B cell (primary cell): ENCODE data around the gene VPS26C. TPM values are rescaled to one million over a fixed set of nuclear protein-coding genes. Genes with fewer than 3 reads are reported as not detected.

Experiments used
- ATAC-seq: fragments of 200-7000 bp; cut with Tn5 transposase; one replicate; pipeline ENCODE4 v1.10.0; 2021; ENCODE audit warnings: low read depth, mild to moderate bottlenecking, moderate number of reproducible peaks, moderate library complexity
- CTCF ChIA-PET: fragments of 350-600 bp; sonication (Branson Sonifier 250); formaldehyde crosslinking; loops from one replicate; lab custom pipeline; 2021; ENCODE audit warnings: antibody characterized with exemption, inconsistent platforms; lab: Charles Lee
- POLR2A ChIA-PET: fragments of 350-600 bp; sonication (Branson Sonifier 250); formaldehyde crosslinking; loops from one replicate; lab custom pipeline; 2021; ENCODE audit warnings: antibody characterized with exemption; lab: Charles Lee
- DNase-seq: peaks from one replicate; pipeline ENCODE4 v3.0.0; 2013
- H2AFZ ChIP-seq: 2 replicates; pipeline ENCODE4 v1.6.1; 2012; ENCODE audit warnings: mild to moderate bottlenecking, low read depth, low read length; ENCODE audit not compliant: insufficient read depth, poor library complexity, severe bottlenecking
- H3K27ac ChIP-seq, 2 donors: 1 replicate in 1 of 2; 2 replicates in 1 of 2; pipeline ENCODE4 v1.5.1; 2012 to 2013; ENCODE audit warnings: low read length in 2 of 2, mild to moderate bottlenecking in 2 of 2, moderate library complexity in 1 of 2
- H3K27me3 ChIP-seq, 4 experiments: fragments of 200-600 bp in 1 of 4; sonication (generic) in 1 of 4; replicated peaks in 1 of 4; 1 replicate in 2 of 4; 2 replicates in 2 of 4; pipeline versions ENCODE4 v1.6.1 to v1.7.0; 2013 to 2016; ENCODE audit warnings: low read length in 3 of 4, mild to moderate bottlenecking in 2 of 4, mixed read lengths in 1 of 4, moderate library complexity in 1 of 4; ENCODE audit not compliant: insufficient read depth in 4 of 4, control insufficient read depth in 3 of 4; ENCODE audit errors: control extremely low read depth in 1 of 4
- H3K36me3 ChIP-seq, 2 experiments: replicated peaks in 1 of 2; 1 replicate in 1 of 2; 2 replicates in 1 of 2; pipeline versions ENCODE4 v1.6.1 to v1.7.1; 2013; ENCODE audit warnings: low read length in 1 of 2; ENCODE audit not compliant: insufficient read depth in 2 of 2, control insufficient read depth in 1 of 2; ENCODE audit errors: control extremely low read depth in 1 of 2, extremely low read depth in 1 of 2
- H3K4me1 ChIP-seq, 2 donors: fragments of 200-600 bp in 1 of 2; sonication (generic) in 1 of 2; 1 replicate in 1 of 2; 2 replicates in 1 of 2; pipeline versions ENCODE4 v1.5.1 to v1.6.1; 2013 to 2017; ENCODE audit warnings: low read length in 2 of 2; ENCODE audit not compliant: control insufficient read depth in 2 of 2, insufficient read depth in 2 of 2
- H3K4me2 ChIP-seq: replicated peaks from 2 replicates; pipeline ENCODE3; 2012; ENCODE audit warnings: mild to moderate bottlenecking, low read depth, low read length; ENCODE audit not compliant: poor library complexity, severe bottlenecking
- H3K4me3 ChIP-seq, 5 experiments: fragments of 200-600 bp in 1 of 5; sonication (generic) in 1 of 5; 1 replicate in 3 of 5; 2 replicates in 2 of 5; pipeline versions ENCODE4 v1.5.1 to v1.7.0; 2011 to 2016; ENCODE audit warnings: low read length in 4 of 5, mild to moderate bottlenecking in 4 of 5, low read depth in 2 of 5, control low read depth in 1 of 5, moderate library complexity in 1 of 5; ENCODE audit not compliant: insufficient read depth in 1 of 5; ENCODE audit errors: control extremely low read depth in 1 of 5, extremely low read depth in 1 of 5
- H3K79me2 ChIP-seq: fragments of 200-600 bp; sonication (generic); one replicate; pipeline ENCODE4 v1.6.0; 2016; ENCODE audit warnings: low read length; ENCODE audit not compliant: control insufficient read depth, insufficient read depth
- H3K9ac ChIP-seq: fragments of 200-600 bp; sonication (generic); 2 replicates; pipeline ENCODE4 v1.6.1; 2017; ENCODE audit warnings: mild to moderate bottlenecking, low read length, moderate library complexity
- H3K9me3 ChIP-seq, 3 donors: one replicate each; pipeline versions ENCODE4 v1.6.1 to v1.7.1; 2013; ENCODE audit warnings: low read length in 2 of 3; ENCODE audit not compliant: control insufficient read depth in 2 of 3, insufficient read depth in 1 of 3; ENCODE audit errors: control extremely low read depth in 1 of 3
- H4K20me1 ChIP-seq: 2 replicates; pipeline ENCODE4 v1.6.0; 2012; ENCODE audit warnings: mild to moderate bottlenecking, low read length; ENCODE audit not compliant: insufficient read depth, control insufficient read depth, poor library complexity, severe bottlenecking
- H3K27ac Mint-ChIP-seq: one replicate; pipeline ENCODE4 v1.8.0; 2021; ENCODE audit warnings: mixed read lengths
- H3K27me3 Mint-ChIP-seq: one replicate; pipeline ENCODE4 v1.8.0; 2021; ENCODE audit warnings: mixed read lengths
- H3K4me1 Mint-ChIP-seq: one replicate; pipeline ENCODE4 v1.8.0; 2021; ENCODE audit warnings: mixed read lengths
- H3K4me3 Mint-ChIP-seq: one replicate; pipeline ENCODE4 v1.8.0; 2021; ENCODE audit warnings: mixed read lengths
- H3K9me3 Mint-ChIP-seq: one replicate; pipeline ENCODE4 v1.8.0; 2022; ENCODE audit warnings: mixed read lengths; ENCODE audit not compliant: insufficient read depth
- EZH2 ChIP-seq: IDR thresholded peaks from 2 replicates; pipeline ENCODE4 v1.6.1; 2012; ENCODE audit warnings: borderline replicate concordance, low read depth, mild to moderate bottlenecking, moderate library complexity, low read length; ENCODE audit not compliant: insufficient read depth, poor library complexity, severe bottlenecking
- WGBS: methylation state at CpG from one replicate; pipeline ENCODE4 v1.1.5; 2013; ENCODE audit warnings: missing lambda C conversion rate; ENCODE audit not compliant: insufficient coverage; 5-methylcytosine and 5-hydroxymethylcytosine counted together
- intact Hi-C: fragments of 100-400 bp; cut with micrococcal nuclease; formaldehyde crosslinking; loops from one replicate; pipeline ENCODE4 v1.10.0; 2022
- polyA plus RNA-seq: library from polyadenylated mRNA; depleted of rRNA; stranded (reverse); fragments of >200 nt; gene quantifications from 2 replicates; pipeline ENCODE4 v1.2.3, GENCODE V29; 2012
- total RNA-seq, 2 donors: library from RNA; stranded (reverse); fragments of 120-200 nt in 1 of 2; gene quantifications; 1 replicate in 1 of 2; 2 replicates in 1 of 2; pipeline versions ENCODE4 v1.2.3 to v1.2.4, GENCODE V29; 2013 to 2022
- TF ChIP-seq, protein P1 (sequence below): fragments of 200-600 bp; IDR thresholded peaks from one replicate; pipeline ENCODE4 v1.8.0; 2022; ENCODE audit warnings: antibody characterized with exemption, mild to moderate bottlenecking

VPS26C gene
- total and polyA plus RNA-seq, 2 donors (not counting 1 experiment from before 2014, with no cell fraction given), result 34.3 to 58.6 TPM

DNA sequence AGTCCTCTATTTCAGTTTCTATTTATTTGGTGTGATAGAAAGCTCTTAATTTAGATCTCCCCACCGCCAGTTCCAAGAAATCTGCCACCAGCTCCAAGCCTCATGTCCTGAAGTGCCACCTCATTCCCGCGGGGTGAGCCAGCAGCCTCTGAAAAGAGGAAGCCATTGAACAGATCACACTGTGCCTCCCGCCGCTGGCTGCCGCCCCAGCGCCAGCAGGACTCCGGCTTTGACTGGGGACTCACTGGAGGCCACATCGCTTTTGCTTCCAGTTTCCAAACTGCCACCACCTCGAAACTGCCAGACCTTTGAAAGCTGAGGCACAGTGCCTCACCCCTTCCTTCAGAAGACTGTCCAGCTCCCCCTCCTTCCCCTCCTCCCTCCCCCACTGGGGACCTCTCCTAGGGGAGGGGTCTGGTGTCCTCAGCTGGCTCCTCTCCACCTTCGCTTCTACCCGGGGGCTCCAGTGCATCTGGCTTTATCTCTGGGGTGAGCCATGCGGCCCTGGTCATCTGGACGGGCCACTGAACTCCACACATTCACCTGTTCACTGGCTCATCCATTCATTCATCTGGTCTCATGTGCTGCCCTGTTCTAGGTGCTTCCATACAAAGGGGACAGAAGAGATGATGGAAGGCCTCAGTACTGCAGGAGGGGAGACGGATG, 58.9 kb downstream of the VPS26C start:
- TF ChIP-seq, protein P1, sequence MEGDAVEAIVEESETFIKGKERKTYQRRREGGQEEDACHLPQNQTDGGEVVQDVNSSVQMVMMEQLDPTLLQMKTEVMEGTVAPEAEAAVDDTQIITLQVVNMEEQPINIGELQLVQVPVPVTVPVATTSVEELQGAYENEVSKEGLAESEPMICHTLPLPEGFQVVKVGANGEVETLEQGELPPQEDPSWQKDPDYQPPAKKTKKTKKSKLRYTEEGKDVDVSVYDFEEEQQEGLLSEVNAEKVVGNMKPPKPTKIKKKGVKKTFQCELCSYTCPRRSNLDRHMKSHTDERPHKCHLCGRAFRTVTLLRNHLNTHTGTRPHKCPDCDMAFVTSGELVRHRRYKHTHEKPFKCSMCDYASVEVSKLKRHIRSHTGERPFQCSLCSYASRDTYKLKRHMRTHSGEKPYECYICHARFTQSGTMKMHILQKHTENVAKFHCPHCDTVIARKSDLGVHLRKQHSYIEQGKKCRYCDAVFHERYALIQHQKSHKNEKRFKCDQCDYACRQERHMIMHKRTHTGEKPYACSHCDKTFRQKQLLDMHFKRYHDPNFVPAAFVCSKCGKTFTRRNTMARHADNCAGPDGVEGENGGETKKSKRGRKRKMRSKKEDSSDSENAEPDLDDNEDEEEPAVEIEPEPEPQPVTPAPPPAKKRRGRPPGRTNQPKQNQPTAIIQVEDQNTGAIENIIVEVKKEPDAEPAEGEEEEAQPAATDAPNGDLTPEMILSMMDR, result no peak
- TF ChIP-seq EZH2, result no peak
- Histone ChIP-seq H2AFZ (peak overlapping the region; percentile 57), H3K4me2 (peak overlapping the region; percentile 83)

More for the DNA sequence above, 58.9 kb downstream of the VPS26C start:
- no peaks in the 10 kb centered on the region for H3K27me3 ChIP-seq
- peaks cover 2% of the 10 kb centered on the region for H3K9me3 Mint-ChIP-seq
- 8% methylated on average over 10 of the region's 15 CpGs for WGBS
- peak overlapping the region; percentile 64 for H3K9ac ChIP-seq
- DNase-seq (peak; percentile 80), ATAC-seq (peak; percentile 65)
- H3K4me1 Mint-ChIP-seq, result peaks cover 40% of the 10 kb centered on the region
- peak overlapping the region; percentile 78 for H3K27ac Mint-ChIP-seq
- no peaks in the 10 kb centered on the region for H4K20me1 ChIP-seq
- peak overlapping the region; percentile 76 for H3K4me3 Mint-ChIP-seq
- H3K36me3 ChIP-seq, result no peaks in the 10 kb centered on the region
- intact Hi-C loops, result loop anchor here (1.0 kb wide), 3 partner anchors 13 to 157 kb away; partner anchors contain the start of gene VPS26C
- H3K9me3 ChIP-seq, result peaks cover 0 to 4% (median 0%) of the 10 kb centered on the region in 3 donors
- no peaks in the 10 kb centered on the region for H3K79me2 ChIP-seq
- ChIA-PET CTCF (interaction anchor here (0.7 to 1.1 kb wide), 3 partner anchors 8 to 166 kb away, joined by 3 read pairs; no protein-coding TSS in a partner anchor), POLR2A (interaction anchor here (0.6 to 1.1 kb wide), 2 partner anchors 59 to 890 kb away, joined by 3 to 5 read pairs; partner anchors contain the start of gene VPS26C)
- no peaks in the 10 kb centered on the region for H3K27me3 Mint-ChIP-seq
- H3K27ac ChIP-seq, result peak overlapping the region; percentile 54 to 79
- H3K4me3 ChIP-seq, result peak overlapping the region in 4 of 5 experiments; percentile 12 to 68 (median 34)
- peaks cover 27 to 34% of the 10 kb centered on the region in 2 donors for H3K4me1 ChIP-seq
